ENCODE measurements around the gene KRT83. TPM values are rescaled to one million over a fixed set of nuclear protein-coding genes. Genes with fewer than 3 reads are reported as not detected.

The KRT83 gene
- total RNA-seq, 1 donor from 2014 or later: not detected

- H3K27ac Mint-ChIP-seq: no peak overlapping the region
- no peaks in the 10 kb centered on the region for H3K36me3 Mint-ChIP-seq (ENCODE audit: insufficient read depth)
- H3K9me3 Mint-ChIP-seq (ENCODE audit: low read depth): no peaks in the 10 kb centered on the region
- TF ChIP-seq CTCF (IDR thresholded peaks at IDR 0.05; ENCODE audit: unreplicated experiment): no peak
- no peak for DNase-seq (ENCODE audit: low spot score, unreplicated experiment)
- H3K4me1 Mint-ChIP-seq (ENCODE audit: low read depth): no peaks in the 10 kb centered on the region
- H3K4me3 Mint-ChIP-seq (ENCODE audit: low read depth): no peak overlapping the region
- H3K27me3 Mint-ChIP-seq: peaks cover 63% of the 10 kb centered on the region
Measured at GRCh38 chr12:52300796-52301691, 20.2 kb downstream of the KRT83 start.

- no peak overlapping the region for H3K4me3 Mint-ChIP-seq (ENCODE audit: low read depth)
- DNase-seq (ENCODE audit: low spot score, unreplicated experiment): no peak
- H3K9me3 Mint-ChIP-seq (ENCODE audit: low read depth): no peaks in the 10 kb centered on the region
- TF ChIP-seq CTCF (IDR thresholded peaks at IDR 0.05; ENCODE audit: unreplicated experiment): no peak
- H3K36me3 Mint-ChIP-seq (ENCODE audit: insufficient read depth): no peaks in the 10 kb centered on the region
- no peak overlapping the region for H3K27ac Mint-ChIP-seq
- H3K27me3 Mint-ChIP-seq: peaks cover 65% of the 10 kb centered on the region
- no peaks in the 10 kb centered on the region for H3K4me1 Mint-ChIP-seq (ENCODE audit: low read depth)
Measured at GRCh38 chr12:52298677-52299190, 22.5 kb downstream of the KRT83 start.

GRCh38 chr12:52296572-52297215 lies 24.5 kb downstream of the KRT83 start:
- Mint-ChIP-seq H3K4me1 (ENCODE audit: low read depth) (no peaks in the 10 kb centered on the region), H3K9me3 (ENCODE audit: low read depth) (no peaks in the 10 kb centered on the region), H3K36me3 (ENCODE audit: insufficient read depth) (no peaks in the 10 kb centered on the region), H3K4me3 (ENCODE audit: low read depth) (no peak overlapping the region), H3K27ac (no peak overlapping the region), H3K27me3 (peaks cover 81% of the 10 kb centered on the region)
- DNase-seq (ENCODE audit: low spot score, unreplicated experiment): no peak
- no peak for TF ChIP-seq CTCF (IDR thresholded peaks at IDR 0.05; ENCODE audit: unreplicated experiment)

- Mint-ChIP-seq H3K36me3 (ENCODE audit: insufficient read depth) (no peaks in the 10 kb centered on the region), H3K27me3 (peaks cover 76% of the 10 kb centered on the region), H3K4me3 (ENCODE audit: low read depth) (no peak overlapping the region), H3K4me1 (ENCODE audit: low read depth) (no peaks in the 10 kb centered on the region), H3K9me3 (ENCODE audit: low read depth) (no peaks in the 10 kb centered on the region), H3K27ac (no peak overlapping the region)
- TF ChIP-seq CTCF (IDR thresholded peaks at IDR 0.05; ENCODE audit: unreplicated experiment): no peak
- no peak for DNase-seq (ENCODE audit: low spot score, unreplicated experiment)
Measured at GRCh38 chr12:52295663-52296062, 25.5 kb downstream of the KRT83 start.

GRCh38 chr12:52294803-52295202 lies 26.4 kb downstream of the KRT83 start:
- no peaks in the 10 kb centered on the region for H3K36me3 Mint-ChIP-seq (ENCODE audit: insufficient read depth)
- peaks cover 70% of the 10 kb centered on the region for H3K27me3 Mint-ChIP-seq
- H3K4me1 Mint-ChIP-seq (ENCODE audit: low read depth): no peaks in the 10 kb centered on the region
- DNase-seq (ENCODE audit: low spot score, unreplicated experiment): no peak
- H3K4me3 Mint-ChIP-seq (ENCODE audit: low read depth): no peak overlapping the region
- TF ChIP-seq CTCF (IDR thresholded peaks at IDR 0.05; ENCODE audit: unreplicated experiment): no peak
- no peaks in the 10 kb centered on the region for H3K9me3 Mint-ChIP-seq (ENCODE audit: low read depth)
- H3K27ac Mint-ChIP-seq: no peak overlapping the region
